ENCODE measurements around the gene MAP2K3. TPM values are rescaled to one million over a fixed set of nuclear protein-coding genes. Genes with fewer than 3 reads are reported as not detected.

MAP2K3 gene
- total and polyA plus RNA-seq, 11 donors, result 29.4 to 170 (median 54.4) TPM

DNA sequence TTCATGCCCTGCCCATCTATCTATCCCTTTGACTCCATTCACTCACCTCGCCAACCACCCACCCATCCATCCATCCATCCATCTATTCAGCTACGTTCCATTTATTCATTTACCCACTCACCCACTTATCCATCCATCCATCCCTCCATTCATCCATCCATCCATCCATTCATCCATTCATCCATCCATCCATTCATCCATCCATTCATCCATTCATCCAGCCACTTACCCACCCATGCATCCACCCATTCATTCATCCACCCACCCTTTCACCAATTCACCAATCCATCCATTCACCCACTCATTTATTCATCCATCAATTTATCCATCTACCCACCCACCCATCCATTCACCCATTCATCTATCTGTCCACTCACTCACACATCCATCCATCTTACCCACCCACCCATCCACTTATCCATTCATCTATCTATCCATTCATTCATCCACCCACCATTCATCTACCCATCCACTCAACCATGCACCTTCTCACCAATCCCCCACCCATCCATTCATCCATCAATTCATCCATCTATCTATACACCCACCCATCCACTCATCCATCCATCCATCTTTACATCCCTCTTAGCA, 72.1 kb downstream of the MAP2K3 start:
- 95 to 100% (median 97%) methylated on average over 2 of the region's 2 CpGs for WGBS, 4 donors
- TF ChIP-seq, protein P1, sequence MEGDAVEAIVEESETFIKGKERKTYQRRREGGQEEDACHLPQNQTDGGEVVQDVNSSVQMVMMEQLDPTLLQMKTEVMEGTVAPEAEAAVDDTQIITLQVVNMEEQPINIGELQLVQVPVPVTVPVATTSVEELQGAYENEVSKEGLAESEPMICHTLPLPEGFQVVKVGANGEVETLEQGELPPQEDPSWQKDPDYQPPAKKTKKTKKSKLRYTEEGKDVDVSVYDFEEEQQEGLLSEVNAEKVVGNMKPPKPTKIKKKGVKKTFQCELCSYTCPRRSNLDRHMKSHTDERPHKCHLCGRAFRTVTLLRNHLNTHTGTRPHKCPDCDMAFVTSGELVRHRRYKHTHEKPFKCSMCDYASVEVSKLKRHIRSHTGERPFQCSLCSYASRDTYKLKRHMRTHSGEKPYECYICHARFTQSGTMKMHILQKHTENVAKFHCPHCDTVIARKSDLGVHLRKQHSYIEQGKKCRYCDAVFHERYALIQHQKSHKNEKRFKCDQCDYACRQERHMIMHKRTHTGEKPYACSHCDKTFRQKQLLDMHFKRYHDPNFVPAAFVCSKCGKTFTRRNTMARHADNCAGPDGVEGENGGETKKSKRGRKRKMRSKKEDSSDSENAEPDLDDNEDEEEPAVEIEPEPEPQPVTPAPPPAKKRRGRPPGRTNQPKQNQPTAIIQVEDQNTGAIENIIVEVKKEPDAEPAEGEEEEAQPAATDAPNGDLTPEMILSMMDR (IDR thresholded peaks at IDR 0.05), result no peak
- no peak for TF ChIP-seq POLR2A (IDR thresholded peaks at IDR 0.05)
- Histone ChIP-seq H3K27ac (no peak overlapping the region), H3K4me1 (peaks cover 0 to 26% (median 15%) of the 10 kb centered on the region in 12 donors), H3K4me3 (no peak overlapping the region), H3K27me3 (no peaks in the 10 kb centered on the region), H3K36me3 (no peaks in the 10 kb centered on the region), H3K9me3 (no peaks in the 10 kb centered on the region)
- DNase-seq, result no peak
- intact Hi-C loops (cut with DNase I), result no loop called here
- ATAC-seq, result no peak

- intact Hi-C loops (cut with DNase I), result no loop called here
- peaks cover 0 to 26% (median 14%) of the 10 kb centered on the region in 12 donors for H3K4me1 ChIP-seq
- TF ChIP-seq, protein P1 (IDR thresholded peaks at IDR 0.05), result no peak
- H3K9me3 ChIP-seq, result no peaks in the 10 kb centered on the region
- H3K36me3 ChIP-seq, result no peaks in the 10 kb centered on the region
- WGBS, 4 donors, result 78 to 90% (median 82%) methylated on average over 5 of the region's 5 CpGs
- ATAC-seq (no peak), DNase-seq (peak in 2 of 5 donors; percentile 13 to 39)
- no peak overlapping the region for H3K4me3 ChIP-seq
- no peak overlapping the region for H3K27ac ChIP-seq
- no peaks in the 10 kb centered on the region for H3K27me3 ChIP-seq
These were observed 72.8 kb downstream of the MAP2K3 start for GRCh38 chr17:21357281-21357680.

DNA sequence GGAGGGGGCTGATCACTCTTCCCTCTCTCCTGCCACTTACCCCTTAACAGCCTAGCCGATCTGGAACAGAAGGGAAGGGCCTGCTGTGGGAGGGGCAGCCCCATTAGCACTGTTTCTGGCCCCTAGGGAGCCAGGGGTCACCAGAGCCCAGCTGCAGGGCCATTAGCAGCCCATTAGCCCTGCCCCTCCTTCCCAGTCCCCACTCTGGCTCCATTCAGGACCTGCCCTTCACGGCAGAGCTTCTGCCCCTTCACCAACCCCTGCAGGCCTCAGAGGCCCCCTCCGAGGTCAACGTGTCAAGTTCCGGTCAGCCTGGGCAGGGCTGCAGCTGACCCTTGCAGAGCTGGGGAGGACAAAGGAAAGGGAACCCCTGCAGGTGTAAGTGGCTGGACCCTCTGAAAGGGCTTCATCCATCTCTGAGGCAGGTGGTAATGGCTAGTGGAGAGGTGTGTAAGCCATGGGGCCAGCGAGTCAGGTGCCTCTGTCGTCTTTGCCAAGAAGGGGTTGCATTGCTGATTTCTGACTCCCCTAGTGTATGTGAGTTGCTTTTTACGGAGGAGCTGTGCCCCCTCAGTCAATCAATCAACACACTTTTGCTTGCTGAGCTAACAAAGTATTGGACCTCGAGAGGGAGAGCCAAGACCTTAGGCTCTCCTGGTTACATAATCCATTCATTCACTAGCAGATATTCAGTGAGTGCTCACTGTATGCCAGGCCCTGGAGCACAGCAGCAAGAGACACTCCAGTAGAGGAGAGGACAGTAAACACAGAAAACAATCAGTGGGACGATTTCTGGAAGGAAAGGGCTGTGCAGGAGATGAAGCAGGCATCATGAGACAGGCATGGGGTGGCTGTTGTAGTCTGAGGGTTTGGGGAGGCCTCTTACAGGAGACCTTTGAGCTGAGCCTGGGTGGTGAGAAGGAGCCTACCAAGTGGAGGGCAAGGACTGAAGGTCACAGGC, 73.5 kb downstream of the MAP2K3 start:
- Histone ChIP-seq H3K9me3 (no peaks in the 10 kb centered on the region), H3K4me3 (no peak overlapping the region), H3K4me1 (peaks cover 0 to 26% (median 14%) of the 10 kb centered on the region in 12 donors), H3K27ac (peak overlapping the region in 7 of 12 donors; percentile 30 to 70 (median 55)), H3K36me3 (no peaks in the 10 kb centered on the region), H3K27me3 (no peaks in the 10 kb centered on the region)
- DNase-seq (peak in 2 of 5 donors; percentile 23 to 51), ATAC-seq (peak; percentile 24 to 69 (median 30))
- WGBS, 4 donors, result 60 to 67% (median 65%) methylated on average over 9 to 10 of the region's 10 CpGs
- intact Hi-C loops (cut with DNase I), result no loop called here
- TF ChIP-seq, protein P1 (IDR thresholded peaks at IDR 0.05), result no peak
- TF ChIP-seq POLR2A (IDR thresholded peaks at IDR 0.05), result no peak
